GM23248 (cell line): ENCODE data around the gene BSDC1.

ENCODE experiments used
- EZH2 ChIP-seq: fragments of 200-600 bp; sonication (generic); IDR thresholded peaks from 2 replicates; pipeline ENCODE4 v1.6.1; 2018; ENCODE audit warnings: antibody characterized with exemption, mild to moderate bottlenecking; ENCODE audit not compliant: insufficient read depth, poor library complexity, severe bottlenecking
- EZH2phosphoT487 ChIP-seq: fragments of 200-600 bp; sonication (generic); IDR thresholded peaks from 2 replicates; pipeline ENCODE4 v1.6.1; 2018; ENCODE audit warnings: antibody characterized with exemption, moderate library complexity, mild to moderate bottlenecking, low read depth; ENCODE audit not compliant: insufficient read depth

- no peak for TF ChIP-seq EZH2
- no peak for TF ChIP-seq EZH2phosphoT487
Observed at GRCh38 chr1:32398401-32398800, 4.2 kb upstream of the BSDC1 start.
